Endodermal cell (in vitro differentiated cells): ENCODE data around the gene ZEB2. TPM values are rescaled to one million over a fixed set of nuclear protein-coding genes. Genes with fewer than 3 reads are reported as not detected.

Source experiments
- DNase-seq: peaks from one replicate; pipeline ENCODE4 v3.0.0-alpha.2; 2017
- H3K27ac ChIP-seq: 2 replicates; pipeline ENCODE4 v1.5.1; 2013; ENCODE audit warnings: mild to moderate bottlenecking, low read depth, low read length, moderate library complexity
- H3K27me3 ChIP-seq: 2 replicates; pipeline ENCODE4 v1.6.1; 2013; ENCODE audit warnings: mild to moderate bottlenecking, low read length, moderate library complexity; ENCODE audit not compliant: insufficient read depth, control insufficient read depth, poor library complexity, severe bottlenecking
- H3K36me3 ChIP-seq: 2 replicates; pipeline ENCODE4 v1.7.0; 2013; ENCODE audit warnings: mild to moderate bottlenecking, low read length, moderate library complexity; ENCODE audit not compliant: control insufficient read depth, insufficient read depth
- H3K4me1 ChIP-seq: one replicate; pipeline ENCODE4 v1.7.0; 2013; ENCODE audit warnings: low read length; ENCODE audit not compliant: control insufficient read depth, insufficient read depth
- H3K4me3 ChIP-seq: 2 replicates; pipeline ENCODE4 v1.5.1; 2013; ENCODE audit warnings: mild to moderate bottlenecking, low read length, moderate library complexity
- H3K9ac ChIP-seq: 2 replicates; pipeline ENCODE4 v1.6.1; 2013; ENCODE audit warnings: mild to moderate bottlenecking, low read length, moderate library complexity; ENCODE audit not compliant: poor library complexity, severe bottlenecking; ENCODE audit errors: extremely low read depth
- H3K9me3 ChIP-seq: 2 replicates; pipeline ENCODE4 v1.6.1; 2013; ENCODE audit warnings: mild to moderate bottlenecking, low read length, moderate library complexity; ENCODE audit not compliant: control insufficient read depth
- H3K27ac Mint-ChIP-seq: 2 replicates; pipeline ENCODE4 v1.8.0; 2020; ENCODE audit warnings: mixed read lengths
- H3K27me3 Mint-ChIP-seq: 2 replicates; pipeline ENCODE4 v1.8.0; 2021; ENCODE audit warnings: mild to moderate bottlenecking, mixed read lengths; ENCODE audit not compliant: insufficient read depth
- H3K36me3 Mint-ChIP-seq: 2 replicates; pipeline ENCODE4 v1.8.0; 2020; ENCODE audit warnings: low read depth, mixed read lengths
- H3K4me1 Mint-ChIP-seq: 2 replicates; pipeline ENCODE4 v1.8.0; 2020; ENCODE audit warnings: mixed read lengths
- H3K4me3 Mint-ChIP-seq: 2 replicates; pipeline ENCODE4 v1.8.0; 2020; ENCODE audit warnings: mild to moderate bottlenecking, moderate library complexity, mixed read lengths
- H3K9me3 Mint-ChIP-seq: 2 replicates; pipeline ENCODE4 v1.8.0; 2020; ENCODE audit warnings: mild to moderate bottlenecking, mixed read lengths
- CTCF ChIP-seq: fragments of 200-600 bp; sonication (generic); conservative IDR thresholded peaks from 2 replicates; pipeline ENCODE4 v1.5.0; 2021; ENCODE audit warnings: antibody characterized with exemption, mild to moderate bottlenecking
- WGBS, 2 experiments: methylation state at CpG; one replicate each; pipeline versions ENCODE4 v1.1.5 to v1.1.7; 2013; ENCODE audit warnings: missing lambda C conversion rate in 2 of 2, mixed read lengths in 1 of 2; ENCODE audit not compliant: insufficient coverage in 1 of 2, insufficient read length in 1 of 2; 5-methylcytosine and 5-hydroxymethylcytosine counted together
- total RNA-seq, 2 donors: library from RNA; stranded (reverse); fragmentation: NEBNext Ultra II Directional in 1 of 2; extraction: Animal tissue kit (Norgen Biotek cat#: 25700) in 1 of 2; gene quantifications; 2 replicates in 1 of 2; 3 replicates in 1 of 2; pipeline ENCODE4 v1.2.1, GENCODE V29; 2021

The ZEB2 gene
- total RNA-seq, 2 donors from 2014 or later: 0.29 to 0.31 TPM

- H3K27ac ChIP-seq: peak overlapping the region; percentile 89
- no peak overlapping the region for H3K4me3 ChIP-seq
- H3K9me3 ChIP-seq: no peaks in the 10 kb centered on the region
Observed at GRCh38 chr2:144460727-144461307, 59.1 kb downstream of the ZEB2 start.

GRCh38 chr2:144459937-144460336 is 60.0 kb downstream of the ZEB2 start:
- H3K9me3 Mint-ChIP-seq: no peaks in the 10 kb centered on the region
- 91 to 93% methylated on average over 3 to 5 of the region's 5 CpGs for WGBS, 2 experiments

More at GRCh38 chr2:144460727-144461307, 59.1 kb downstream of the ZEB2 start:
- Mint-ChIP-seq H3K4me1 (peaks cover 2% of the 10 kb centered on the region), H3K36me3 (no peaks in the 10 kb centered on the region), H3K9me3 (no peaks in the 10 kb centered on the region), H3K4me3 (no peak overlapping the region), H3K27me3 (peaks cover 46% of the 10 kb centered on the region), H3K27ac (no peak overlapping the region)
- no peak for TF ChIP-seq CTCF
- WGBS, 2 experiments: 90 to 98% methylated on average over 3 to 5 of the region's 6 CpGs
- Histone ChIP-seq H3K9ac (no peak overlapping the region), H3K27me3 (peaks cover 38% of the 10 kb centered on the region), H3K4me1 (no peaks in the 10 kb centered on the region), H3K36me3 (no peaks in the 10 kb centered on the region)
- no peak for DNase-seq

DNA sequence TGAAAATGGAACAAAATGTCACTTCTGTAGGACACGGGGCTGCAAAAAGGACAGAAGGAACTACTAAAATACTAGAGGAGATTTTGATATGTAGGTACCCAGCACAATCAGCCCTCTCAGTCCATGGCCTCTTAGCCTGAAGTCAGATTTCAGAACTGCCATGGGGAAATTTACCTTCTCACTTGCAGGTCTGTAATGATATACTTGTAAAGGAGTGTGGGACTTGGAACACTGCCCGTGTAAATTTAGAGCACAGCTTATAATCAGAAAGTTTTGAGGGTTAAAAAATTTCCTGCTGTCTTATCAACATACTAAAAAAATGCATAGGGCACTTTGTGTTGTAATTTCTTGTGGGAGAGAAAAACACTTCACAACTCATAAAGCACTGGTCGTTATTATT is 60.6 kb downstream of the ZEB2 start:
- H3K9me3 ChIP-seq: no peaks in the 10 kb centered on the region
- Mint-ChIP-seq H3K36me3 (no peaks in the 10 kb centered on the region), H3K4me3 (no peak overlapping the region), H3K27ac (no peak overlapping the region), H3K27me3 (peaks cover 37% of the 10 kb centered on the region), H3K4me1 (peaks cover 13% of the 10 kb centered on the region), H3K9me3 (no peaks in the 10 kb centered on the region)
- 75 to 100% methylated on average over 1 to 3 of the region's 3 CpGs for WGBS, 2 experiments
- H3K36me3 ChIP-seq: no peaks in the 10 kb centered on the region
- H3K27me3 ChIP-seq: peaks cover 28% of the 10 kb centered on the region
- no peak for DNase-seq
- TF ChIP-seq CTCF: no peak
- H3K9ac ChIP-seq: no peak overlapping the region
- peaks cover 5% of the 10 kb centered on the region for H3K4me1 ChIP-seq
- H3K27ac ChIP-seq: no peak overlapping the region
- H3K4me3 ChIP-seq: no peak overlapping the region

More at GRCh38 chr2:144459937-144460336, 60.0 kb downstream of the ZEB2 start:
- Mint-ChIP-seq H3K27me3 (peaks cover 38% of the 10 kb centered on the region), H3K27ac (no peak overlapping the region), H3K4me3 (no peak overlapping the region), H3K36me3 (no peaks in the 10 kb centered on the region), H3K4me1 (peaks cover 6% of the 10 kb centered on the region)
- no peak overlapping the region for H3K9ac ChIP-seq
- H3K27ac ChIP-seq: no peak overlapping the region
- TF ChIP-seq CTCF: no peak
- peaks cover 29% of the 10 kb centered on the region for H3K27me3 ChIP-seq
- no peaks in the 10 kb centered on the region for H3K4me1 ChIP-seq
- DNase-seq: no peak
- no peaks in the 10 kb centered on the region for H3K36me3 ChIP-seq
- no peak overlapping the region for H3K4me3 ChIP-seq
- no peaks in the 10 kb centered on the region for H3K9me3 ChIP-seq
